HEK293T (cell line): ENCODE measurements around the gene RDH14.

ENCODE experiments used
- ARNT ChIP-seq: fragments of 450-650 bp; IDR thresholded peaks from 2 replicates; pipeline ENCODE4 v1.6.1; 2017; ENCODE audit warnings: mild to moderate bottlenecking
- ELF4 ChIP-seq: fragments of 450-650 bp; IDR thresholded peaks from 2 replicates; pipeline ENCODE4 v1.6.1; 2017; ENCODE audit warnings: antibody characterized with exemption
- FOXA1 ChIP-seq: fragments of 450-650 bp; IDR thresholded peaks from 2 replicates; pipeline ENCODE4 v1.6.1; 2016; ENCODE audit warnings: mild to moderate bottlenecking
- FOXK2 ChIP-seq: fragments of 450-650 bp; IDR thresholded peaks from 2 replicates; pipeline ENCODE4 v1.6.1; 2016; ENCODE audit warnings: mild to moderate bottlenecking
- FOXM1 ChIP-seq: fragments of 450-650 bp; IDR thresholded peaks from 2 replicates; pipeline ENCODE4 v1.6.1; 2017; ENCODE audit warnings: mild to moderate bottlenecking, borderline replicate concordance
- HDGF ChIP-seq: fragments of 450-650 bp; IDR thresholded peaks from 2 replicates; pipeline ENCODE4 v1.6.1; 2017; ENCODE audit warnings: antibody characterized with exemption, borderline replicate concordance
- NFRKB ChIP-seq: fragments of 450-650 bp; IDR thresholded peaks from 2 replicates; pipeline ENCODE4 v1.6.1; 2016; ENCODE audit warnings: mild to moderate bottlenecking, moderate library complexity
- SP1 ChIP-seq: fragments of 450-650 bp; IDR thresholded peaks from 2 replicates; pipeline ENCODE4 v1.6.1; 2017
- SUZ12 ChIP-seq: fragments of 450-650 bp; IDR thresholded peaks from 2 replicates; pipeline ENCODE4 v1.6.1; 2016; ENCODE audit warnings: mild to moderate bottlenecking
- TARDBP ChIP-seq: fragments of 450-650 bp; IDR thresholded peaks from 2 replicates; pipeline ENCODE4 v1.6.1; 2016
- ZNF384 ChIP-seq: fragments of 450-650 bp; IDR thresholded peaks from 2 replicates; pipeline ENCODE4 v1.6.1; 2016
- TF ChIP-seq, protein P1 (sequence below): fragments of 450-650 bp; IDR thresholded peaks from 2 replicates; pipeline ENCODE4 v1.6.1; 2016

DNA sequence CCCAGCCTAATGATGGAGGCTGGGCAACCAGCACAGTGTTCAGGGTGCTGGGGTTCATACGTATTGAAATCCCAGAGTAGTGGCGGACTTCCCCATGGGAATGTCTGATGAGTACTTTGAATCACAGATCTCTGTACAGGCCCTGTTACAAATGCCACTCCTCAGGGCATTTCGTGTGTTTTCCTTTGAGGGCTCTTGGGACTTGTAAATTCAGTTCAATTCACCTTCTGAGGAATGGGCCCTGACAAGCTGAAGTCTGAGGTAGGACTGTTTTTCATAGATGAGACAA lies 288 bp upstream of the RDH14 start:
- TF ChIP-seq FOXA1, result no peak
- TF ChIP-seq FOXK2, result no peak
- no peak for TF ChIP-seq ARNT
- TF ChIP-seq, protein P1, sequence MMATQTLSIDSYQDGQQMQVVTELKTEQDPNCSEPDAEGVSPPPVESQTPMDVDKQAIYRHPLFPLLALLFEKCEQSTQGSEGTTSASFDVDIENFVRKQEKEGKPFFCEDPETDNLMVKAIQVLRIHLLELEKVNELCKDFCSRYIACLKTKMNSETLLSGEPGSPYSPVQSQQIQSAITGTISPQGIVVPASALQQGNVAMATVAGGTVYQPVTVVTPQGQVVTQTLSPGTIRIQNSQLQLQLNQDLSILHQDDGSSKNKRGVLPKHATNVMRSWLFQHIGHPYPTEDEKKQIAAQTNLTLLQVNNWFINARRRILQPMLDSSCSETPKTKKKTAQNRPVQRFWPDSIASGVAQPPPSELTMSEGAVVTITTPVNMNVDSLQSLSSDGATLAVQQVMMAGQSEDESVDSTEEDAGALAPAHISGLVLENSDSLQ, result no peak
- TF ChIP-seq SUZ12, result no peak
- TF ChIP-seq HDGF, result no peak
- no peak for TF ChIP-seq ZNF384
- TF ChIP-seq FOXM1, result no peak
- TF ChIP-seq ELF4, result peak; percentile 26; the same call in 1 of the 2 replicates
- no peak for TF ChIP-seq SP1
- TF ChIP-seq NFRKB, result no peak
- no peak for TF ChIP-seq TARDBP
